Activated CD4-positive, alpha-beta T cell treated with anti-CD3 and anti-CD28 coated beads, Interleukin-2, amount 10 ng/mL, durations not matched to agents 7 days and 5 days (primary cell): ENCODE results near the gene TRMT11. TPM values are rescaled to one million over a fixed set of nuclear protein-coding genes. Genes with fewer than 3 reads are reported as not detected.
"Not testable (repeated sequence)": the region's sequence is repeated elsewhere in the genome, so short reads cannot be mapped to it uniquely, and the experiment has no call there.

Experiments
- CTCF ChIA-PET: fragments of 350-600 bp; sonication (Branson Sonifier 250); formaldehyde crosslinking; loops from one replicate; lab custom pipeline; 2021; ENCODE audit warnings: antibody characterized with exemption; lab: Charles Lee
- POLR2A ChIA-PET: fragments of 350-600 bp; sonication (Branson Sonifier 250); formaldehyde crosslinking; loops from one replicate; lab custom pipeline; 2021; ENCODE audit warnings: antibody characterized with exemption; lab: Charles Lee
- DNase-seq: peaks from one replicate; pipeline ENCODE4 v3.0.0-alpha.2; 2020
- H3K27ac Mint-ChIP-seq: one replicate; pipeline ENCODE4 v1.8.0; 2021; ENCODE audit warnings: mild to moderate bottlenecking, moderate library complexity, mixed read lengths
- H3K27me3 Mint-ChIP-seq: one replicate; pipeline ENCODE4 v1.8.0; 2021; ENCODE audit warnings: mixed read lengths
- H3K36me3 Mint-ChIP-seq: one replicate; pipeline ENCODE4 v1.8.0; 2021; ENCODE audit warnings: low read depth, mixed read lengths
- H3K4me1 Mint-ChIP-seq: one replicate; pipeline ENCODE4 v1.8.0; 2021; ENCODE audit warnings: mixed read lengths
- H3K4me3 Mint-ChIP-seq: one replicate; pipeline ENCODE4 v1.8.0; 2021; ENCODE audit warnings: mild to moderate bottlenecking, moderate library complexity, mixed read lengths
- H3K9me3 Mint-ChIP-seq: one replicate; pipeline ENCODE4 v1.8.0; 2021; ENCODE audit warnings: mixed read lengths
- total RNA-seq, 2 experiments: library from RNA; stranded (reverse); gene quantifications; one replicate each; pipeline ENCODE4 v1.2.3, GENCODE V29; 2021

The TRMT11 gene
- total RNA-seq, 2 experiments from 2014 or later = 15.1 to 16.3 TPM

DNA sequence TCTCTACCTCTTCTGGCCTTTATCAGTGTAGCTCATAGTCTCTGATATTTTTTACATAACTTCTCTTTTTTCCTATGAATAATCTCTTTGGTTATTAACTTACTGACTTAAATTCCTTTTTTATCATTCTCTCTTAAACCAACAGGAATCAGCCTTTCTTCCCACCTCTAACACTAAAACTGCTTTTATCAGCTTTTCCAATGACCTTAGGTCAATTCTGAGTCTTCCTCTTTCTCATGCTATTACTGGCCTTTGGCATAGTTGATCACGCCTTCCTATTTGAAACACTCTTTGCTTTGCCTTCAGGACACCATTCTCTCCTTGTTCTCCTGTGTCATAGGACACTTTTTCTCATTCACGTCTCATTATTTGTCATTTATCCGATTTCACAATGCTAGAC lies 37.9 kb upstream of the TRMT11 start:
- H3K27ac Mint-ChIP-seq = no peak overlapping the region
- H3K4me3 Mint-ChIP-seq = no peak overlapping the region
- ChIA-PET CTCF (interaction anchor here (1.0 to 1.8 kb wide), 4 partner anchors 8 to 157 kb away, joined by 3 to 10 read pairs (median 4); partner anchors contain the start of genes HINT3 and NCOA7), POLR2A (no interaction called here)
- H3K4me1 Mint-ChIP-seq = peaks cover 7% of the 10 kb centered on the region
- DNase-seq = no peak
- no peaks in the 10 kb centered on the region for H3K9me3 Mint-ChIP-seq
- no peaks in the 10 kb centered on the region for H3K36me3 Mint-ChIP-seq
- peaks cover 8% of the 10 kb centered on the region for H3K27me3 Mint-ChIP-seq

DNA sequence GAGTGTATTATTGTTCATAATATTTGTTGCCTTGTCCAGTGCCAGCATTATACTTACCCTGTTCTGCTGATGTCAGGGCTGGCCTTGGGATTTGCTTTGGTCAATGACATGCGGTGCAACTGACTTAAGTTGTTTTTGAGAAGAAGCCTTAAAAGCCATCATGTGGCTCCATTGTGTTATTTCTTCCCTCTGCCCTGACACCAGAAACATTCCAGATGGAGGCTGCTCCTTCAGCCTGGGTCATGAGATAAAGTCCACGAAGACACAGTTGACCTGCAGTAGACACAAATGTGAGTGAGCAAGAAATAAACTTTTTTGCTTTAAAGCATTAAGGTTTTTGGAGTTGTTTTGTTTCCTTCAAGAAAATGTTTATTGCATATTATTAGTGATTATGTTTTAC lies 37.3 kb upstream of the TRMT11 start:
- Mint-ChIP-seq H3K4me3 (no peak overlapping the region), H3K4me1 (peaks cover 3% of the 10 kb centered on the region), H3K27ac (no peak overlapping the region), H3K27me3 (peaks cover 8% of the 10 kb centered on the region), H3K9me3 (no peaks in the 10 kb centered on the region), H3K36me3 (no peaks in the 10 kb centered on the region)
- POLR2A ChIA-PET = no interaction called here
- DNase-seq = no peak
- CTCF ChIA-PET = interaction anchor here (1.6 kb wide), 1 partner anchor 8 kb away, joined by 10 read pairs; the partner anchor contains the start of gene HINT3

DNA sequence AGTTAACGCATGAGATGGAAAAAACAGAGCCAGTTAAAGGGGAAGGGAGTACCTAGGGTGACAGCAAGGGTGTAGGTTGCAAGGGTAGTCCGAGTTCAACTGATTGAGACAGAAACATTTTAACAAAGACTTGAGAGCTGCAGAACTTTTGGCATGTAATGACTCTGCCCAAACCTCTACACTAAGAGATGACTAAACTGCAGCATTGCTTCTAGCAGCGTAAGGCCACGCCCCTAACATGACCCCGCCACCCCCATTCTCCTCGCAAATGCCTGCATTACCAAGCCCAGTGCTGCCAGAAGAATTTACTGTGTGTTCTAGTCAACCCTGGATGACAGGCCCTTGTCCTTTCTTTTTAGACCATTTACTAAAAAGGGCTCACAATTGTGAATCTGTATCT lies 36.0 kb upstream of the TRMT11 start:
- Mint-ChIP-seq H3K27me3 (peaks cover 10% of the 10 kb centered on the region), H3K4me1 (peaks cover 5% of the 10 kb centered on the region), H3K27ac (no peak overlapping the region), H3K4me3 (no peak overlapping the region), H3K36me3 (no peaks in the 10 kb centered on the region), H3K9me3 (no peaks in the 10 kb centered on the region)
- DNase-seq = no peak
- CTCF ChIA-PET = no interaction called here
- POLR2A ChIA-PET = no interaction called here

DNA sequence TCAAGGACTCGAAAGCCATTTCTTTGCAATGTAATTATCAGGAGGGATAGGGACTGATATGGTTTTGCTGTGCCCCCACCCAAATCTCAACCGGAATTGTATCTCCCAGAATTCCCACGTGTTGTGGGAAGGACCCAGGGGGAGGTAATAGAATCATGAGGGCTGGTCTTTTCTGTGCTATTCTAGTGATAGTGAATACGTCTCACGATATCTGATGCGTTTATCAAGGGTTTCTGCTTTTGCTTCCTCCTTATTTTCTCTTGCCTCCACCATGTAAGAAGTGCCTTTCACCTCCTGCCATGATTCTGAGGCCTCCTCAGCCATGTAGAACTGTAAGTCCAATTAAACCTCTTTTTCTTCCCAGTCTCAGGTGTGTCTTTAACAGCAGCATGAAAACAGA lies 35.6 kb upstream of the TRMT11 start:
- CTCF ChIA-PET = interaction anchor here (1.0 kb wide), 1 partner anchor 32 kb away, joined by 3 read pairs; no protein-coding TSS in a partner anchor
- H3K9me3 Mint-ChIP-seq, H3K4me1 Mint-ChIP-seq, POLR2A ChIA-PET, H3K27ac Mint-ChIP-seq, H3K36me3 Mint-ChIP-seq, H3K4me3 Mint-ChIP-seq, DNase-seq: not testable (repeated sequence)
- peaks cover 11% of the 10 kb centered on the region for H3K27me3 Mint-ChIP-seq

DNA sequence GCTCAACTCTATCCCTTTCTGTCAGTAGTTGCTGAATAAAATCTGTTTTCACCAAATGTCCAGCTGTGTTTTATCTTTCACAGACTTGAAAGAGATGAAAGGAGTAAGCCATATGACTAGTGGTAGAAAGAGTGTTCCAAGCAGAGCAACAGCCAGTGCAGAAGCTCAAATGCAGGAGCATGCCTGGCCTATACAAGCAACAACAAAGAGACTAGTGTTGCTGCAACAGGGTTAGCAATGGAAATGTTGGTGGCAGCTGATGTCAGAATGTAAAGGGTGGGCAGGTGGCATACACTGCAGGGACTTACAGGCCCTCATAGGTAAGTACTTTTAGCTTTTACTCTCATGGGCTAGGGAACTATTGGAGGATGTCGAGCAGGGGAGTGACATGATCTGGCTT lies 35.0 kb upstream of the TRMT11 start:
- ChIA-PET POLR2A (interaction anchor here (0.6 kb wide), 1 partner anchor 74 kb away, joined by 5 read pairs; no protein-coding TSS in a partner anchor), CTCF (interaction anchor here (1.0 to 3.2 kb wide), 4 partner anchors 23 to 159 kb away, joined by 3 to 8 read pairs (median 6); no protein-coding TSS in a partner anchor)
- Mint-ChIP-seq H3K27ac (no peak overlapping the region), H3K27me3 (peaks cover 6% of the 10 kb centered on the region), H3K9me3 (no peaks in the 10 kb centered on the region), H3K4me1 (peaks cover 7% of the 10 kb centered on the region), H3K4me3 (no peak overlapping the region), H3K36me3 (no peaks in the 10 kb centered on the region)
- DNase-seq = no peak

- peaks cover 7% of the 10 kb centered on the region for H3K4me1 Mint-ChIP-seq
- peaks cover 6% of the 10 kb centered on the region for H3K27me3 Mint-ChIP-seq
- no peak overlapping the region for H3K4me3 Mint-ChIP-seq
- ChIA-PET POLR2A (interaction anchor here (0.6 to 1.2 kb wide), 2 partner anchors 163 to 172 kb away, joined by 3 to 4 read pairs; partner anchors contain the start of gene NCOA7), CTCF (interaction anchor here (0.9 to 3.2 kb wide), 12 partner anchors 10 to 199 kb away, joined by 3 to 18 read pairs (median 4); partner anchors contain the start of gene NCOA7)
- no peaks in the 10 kb centered on the region for H3K36me3 Mint-ChIP-seq
- no peak overlapping the region for H3K27ac Mint-ChIP-seq
- no peaks in the 10 kb centered on the region for H3K9me3 Mint-ChIP-seq
- DNase-seq = peak; percentile 35
Measured at GRCh38 chr6:125952764-125953501, 33.4 kb upstream of the TRMT11 start.

DNA sequence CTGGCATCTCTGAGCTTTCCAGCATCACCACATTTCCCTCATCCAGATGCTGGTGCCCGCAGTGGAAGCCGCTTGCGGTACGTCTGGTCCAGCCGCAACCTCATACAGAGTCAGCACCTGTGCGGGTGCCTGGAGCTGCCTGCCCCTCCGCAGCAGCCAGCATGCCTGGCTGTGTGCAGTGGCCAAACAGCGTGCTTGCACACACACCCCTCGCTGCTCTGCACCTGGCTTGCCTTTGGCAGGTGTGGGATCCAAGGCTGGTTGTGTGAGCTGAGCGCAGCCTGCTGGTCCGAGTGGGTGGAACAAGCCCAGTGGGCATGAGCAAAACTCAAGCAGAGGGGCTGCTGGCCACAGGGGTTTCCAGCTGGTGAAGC lies 32.9 kb upstream of the TRMT11 start:
- H3K27ac Mint-ChIP-seq = no peak overlapping the region
- H3K9me3 Mint-ChIP-seq = no peaks in the 10 kb centered on the region
- CTCF ChIA-PET = interaction anchor here (1.0 to 3.2 kb wide), 9 partner anchors 11 to 200 kb away, joined by 3 to 18 read pairs (median 7); partner anchors contain the start of gene NCOA7
- peaks cover 5% of the 10 kb centered on the region for H3K27me3 Mint-ChIP-seq
- POLR2A ChIA-PET = interaction anchor here (1.2 kb wide), 1 partner anchor 163 kb away, joined by 3 read pairs; the partner anchor contains the start of gene NCOA7
- no peak for DNase-seq
- no peaks in the 10 kb centered on the region for H3K36me3 Mint-ChIP-seq
- no peak overlapping the region for H3K4me3 Mint-ChIP-seq
- peaks cover 7% of the 10 kb centered on the region for H3K4me1 Mint-ChIP-seq

DNA sequence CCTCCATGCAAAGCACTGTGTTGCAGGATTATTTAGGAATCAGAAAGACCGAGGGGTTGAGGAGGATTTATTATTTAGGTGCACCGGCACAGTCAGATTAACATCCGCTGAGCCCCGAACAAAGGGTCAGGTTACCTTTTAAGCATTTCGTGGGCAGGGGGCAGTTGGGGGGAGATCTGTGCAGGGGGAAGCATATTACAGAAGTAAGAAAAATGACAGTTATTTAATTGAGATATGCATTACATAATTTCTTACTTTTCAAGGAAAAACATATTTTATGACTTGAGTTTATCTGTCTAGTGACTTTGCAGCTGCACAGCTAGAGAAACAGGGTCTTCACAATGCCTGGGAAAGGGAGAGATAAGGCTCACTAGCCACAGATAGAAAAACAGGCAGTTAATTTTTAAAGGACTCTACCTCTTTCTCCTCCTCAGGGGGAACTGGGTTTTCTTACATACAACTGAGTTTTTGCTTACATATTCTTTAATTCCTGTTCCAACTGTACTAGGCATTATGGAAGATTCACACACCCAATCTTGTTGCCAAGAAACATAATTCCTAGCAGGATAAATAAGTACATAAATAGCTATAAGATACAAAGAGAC lies 31.5 kb upstream of the TRMT11 start:
- Mint-ChIP-seq H3K27me3 (peaks cover 3% of the 10 kb centered on the region), H3K4me1 (peaks cover 7% of the 10 kb centered on the region), H3K36me3 (no peaks in the 10 kb centered on the region), H3K9me3 (no peaks in the 10 kb centered on the region), H3K4me3 (no peak overlapping the region), H3K27ac (no peak overlapping the region)
- no peak for DNase-seq
- CTCF ChIA-PET = interaction anchor here (0.9 to 5.5 kb wide), 10 partner anchors 10 to 169 kb away, joined by 3 to 50 read pairs (median 12); partner anchors contain the start of gene NCOA7
- POLR2A ChIA-PET = no interaction called here

GRCh38 chr6:125955973-125956372 lies 30.4 kb upstream of the TRMT11 start:
- CTCF ChIA-PET = interaction anchor here (0.6 to 5.5 kb wide), 42 partner anchors 8 to 646 kb away, joined by 3 to 50 read pairs (median 6); partner anchors contain the start of genes NCOA7 and TRMT11
- H3K27ac Mint-ChIP-seq = no peak overlapping the region
- no peak for DNase-seq

DNA sequence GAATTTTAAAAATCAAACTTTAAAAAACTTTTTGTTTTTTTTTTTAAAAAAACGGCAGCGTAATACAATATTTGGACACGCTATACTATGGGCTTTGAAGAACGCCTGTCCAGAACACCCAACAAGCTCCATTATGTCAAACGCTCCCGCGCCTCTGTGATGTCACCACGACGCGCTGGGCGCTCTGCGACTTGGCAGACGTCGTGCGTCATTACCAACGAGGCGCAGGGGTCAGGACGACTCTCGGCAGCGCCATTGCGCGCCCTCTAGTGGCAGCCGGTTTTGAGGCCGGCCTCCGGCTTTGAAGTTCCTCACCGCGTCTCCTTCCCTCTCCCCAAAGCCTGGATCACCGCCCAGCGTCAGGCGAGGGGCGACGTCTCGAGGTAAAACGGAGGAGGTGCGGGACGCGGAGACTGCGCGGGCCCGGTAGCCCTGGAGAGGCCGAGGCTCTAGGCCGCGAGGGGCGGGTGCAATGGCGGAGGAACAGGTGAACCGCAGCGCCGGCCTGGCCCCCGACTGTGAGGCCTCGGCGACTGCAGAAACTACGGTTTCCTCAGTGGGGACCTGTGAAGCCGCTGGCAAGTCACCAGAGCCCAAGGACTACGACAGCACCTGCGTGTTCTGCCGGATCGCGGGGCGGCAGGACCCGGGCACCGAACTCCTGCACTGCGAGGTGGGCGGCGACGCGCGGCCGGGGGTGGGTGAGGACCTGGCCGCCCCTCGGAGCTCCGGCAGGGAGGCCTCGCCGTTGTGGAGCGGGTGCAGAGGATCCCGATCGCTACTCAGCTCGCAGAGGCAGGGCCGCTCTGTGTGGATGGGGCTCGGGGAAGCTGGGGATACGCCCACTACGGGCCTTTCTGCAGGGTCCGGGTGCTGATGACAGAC lies 29.6 kb upstream of the TRMT11 start, which contains the start of gene HINT3:
Gene HINT3, plus strand, starts transcription at position 265 of the 885 bp plus-strand sequence. Its CDS starts 208 bp downstream, at position 473.
- no peaks in the 10 kb centered on the region for H3K9me3 Mint-ChIP-seq
- ChIA-PET CTCF (interaction anchor here (0.6 to 5.5 kb wide), 46 partner anchors 8 to 647 kb away, joined by 3 to 50 read pairs (median 6); partner anchors contain the start of genes NCOA7 and TRMT11), POLR2A (interaction anchor here (0.5 to 1.3 kb wide), 5 partner anchors 25 to 176 kb away, joined by 3 to 7 read pairs (median 3); partner anchors contain the start of gene NCOA7)
- H3K4me3 Mint-ChIP-seq = no peak within 1 kb of the TSS
- peaks cover 3% of the 10 kb centered on the region for H3K27me3 Mint-ChIP-seq
- peaks cover 7% of the 10 kb centered on the region for H3K4me1 Mint-ChIP-seq
- DNase-seq = peak; percentile 98
- H3K36me3 Mint-ChIP-seq = no peaks in the 10 kb centered on the region
- no peak within 1 kb of the TSS for H3K27ac Mint-ChIP-seq

More at GRCh38 chr6:125955973-125956372, 30.4 kb upstream of the TRMT11 start:
- peaks cover 3% of the 10 kb centered on the region for H3K27me3 Mint-ChIP-seq
- POLR2A ChIA-PET = interaction anchor here (0.6 to 1.0 kb wide), 3 partner anchors 24 to 175 kb away, joined by 3 to 7 read pairs (median 3); partner anchors contain the start of gene NCOA7
- no peak overlapping the region for H3K4me3 Mint-ChIP-seq
- no peaks in the 10 kb centered on the region for H3K9me3 Mint-ChIP-seq
- H3K36me3 Mint-ChIP-seq = no peaks in the 10 kb centered on the region
- peaks cover 7% of the 10 kb centered on the region for H3K4me1 Mint-ChIP-seq

DNA sequence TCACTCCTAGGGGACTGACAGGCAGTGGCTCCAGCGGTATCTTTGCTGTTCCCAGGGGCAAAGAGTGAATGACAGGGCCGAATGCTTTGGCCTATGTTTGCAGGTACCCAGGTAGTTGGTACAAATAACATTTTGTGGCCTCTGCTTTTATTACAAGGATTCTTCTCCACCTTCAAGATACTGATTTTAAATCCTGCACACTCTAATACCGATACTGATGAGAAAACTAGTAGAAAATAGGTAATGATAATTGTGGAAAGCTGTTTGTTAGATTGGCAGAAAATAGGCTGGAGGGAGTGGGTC lies 29.0 kb upstream of the TRMT11 start:
- H3K4me3 Mint-ChIP-seq = no peak overlapping the region
- peaks cover 3% of the 10 kb centered on the region for H3K27me3 Mint-ChIP-seq
- DNase-seq = no peak
- H3K36me3 Mint-ChIP-seq = no peaks in the 10 kb centered on the region
- no peak overlapping the region for H3K27ac Mint-ChIP-seq
- H3K9me3 Mint-ChIP-seq = no peaks in the 10 kb centered on the region
- CTCF ChIA-PET = interaction anchor here (1.1 to 5.5 kb wide), 18 partner anchors 8 to 204 kb away, joined by 3 to 50 read pairs (median 12); partner anchors contain the start of genes NCOA7 and TRMT11
- H3K4me1 Mint-ChIP-seq = peaks cover 7% of the 10 kb centered on the region
- POLR2A ChIA-PET = interaction anchor here (1.0 to 1.3 kb wide), 2 partner anchors 167 to 176 kb away, joined by 3 to 6 read pairs; partner anchors contain the start of gene NCOA7
